Amniotic epithelial cell (primary cell): ENCODE data around the gene MSI2.

Experiments
- DNase-seq: peaks from one replicate; pipeline ENCODE4 v3.0.0-alpha.2; 2010; ENCODE audit warnings: low read depth

MSI2 gene

GRCh38 chr17:57723427-57724025 is 467.2 kb downstream of the MSI2 start:
- no peak for DNase-seq

GRCh38 chr17:57724026-57724728 is 467.9 kb downstream of the MSI2 start:
- no peak for DNase-seq

GRCh38 chr17:57724729-57725125 is 468.4 kb downstream of the MSI2 start:
- DNase-seq: no peak

- no peak for DNase-seq
Measured at GRCh38 chr17:57726213-57726790, 470.0 kb downstream of the MSI2 start.

- DNase-seq: no peak
Measured at GRCh38 chr17:57726838-57727237, 470.5 kb downstream of the MSI2 start.

- DNase-seq: no peak
Measured at GRCh38 chr17:57727630-57728175, 471.4 kb downstream of the MSI2 start.

- DNase-seq: no peak
Measured at GRCh38 chr17:57730026-57730701, 473.8 kb downstream of the MSI2 start.

- DNase-seq: no peak
Measured at GRCh38 chr17:57732062-57732461, 475.7 kb downstream of the MSI2 start.

- no peak for DNase-seq
Measured at GRCh38 chr17:57733085-57733484, 476.8 kb downstream of the MSI2 start.
